Endometrial microvascular endothelial cells (primary cell): ENCODE measurements around the gene SMYD1. TPM values are rescaled to one million over a fixed set of nuclear protein-coding genes. Genes with fewer than 3 reads are reported as not detected.

Experiments used
- in situ Hi-C: cut with HindIII; loops from 2 replicates; pipeline ENCODE4 v1.10.0; 2017; ENCODE audit warnings: low sequenced_read_pairs, low pct_unique_long_range_greater_than_20kb; ENCODE audit errors: inconsistent ontology term
- total RNA-seq: library from RNA; depleted of rRNA; stranded (reverse); fragments of >200 nt; gene quantifications from one replicate; pipeline ENCODE4 v1.2.3, GENCODE V29; 2015; ENCODE audit errors: inconsistent ontology term

SMYD1 gene
- total RNA-seq, 1 donor from 2014 or later: not detected

GRCh38 chr2:88129313-88129959 lies 61.8 kb downstream of the SMYD1 start:
- in situ Hi-C loops: no loop called here

GRCh38 chr2:88131201-88131998 lies 63.8 kb downstream of the SMYD1 start:
- in situ Hi-C loops: no loop called here

GRCh38 chr2:88131999-88132368 lies 64.4 kb downstream of the SMYD1 start:
- in situ Hi-C loops: no loop called here

DNA sequence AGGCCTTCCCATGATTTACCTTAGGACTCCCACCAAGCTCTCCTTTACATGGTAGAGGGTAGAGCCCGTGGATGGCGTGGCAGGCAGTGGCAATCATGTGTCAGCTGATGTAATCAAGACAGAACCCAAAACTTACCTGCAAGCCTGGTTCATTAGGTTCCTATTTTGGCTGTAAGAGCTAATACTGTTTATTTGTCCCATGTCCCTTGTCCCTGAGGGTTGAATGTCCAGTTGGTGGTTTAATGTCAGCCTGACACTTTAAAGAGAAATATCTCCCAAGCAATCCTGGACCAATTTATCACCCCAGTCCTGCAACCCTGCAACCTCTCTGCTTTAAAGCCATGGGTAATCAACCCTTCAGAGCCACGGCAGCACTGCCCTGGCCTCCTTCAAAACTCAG lies 66.2 kb downstream of the SMYD1 start:
- in situ Hi-C loops: no loop called here

DNA sequence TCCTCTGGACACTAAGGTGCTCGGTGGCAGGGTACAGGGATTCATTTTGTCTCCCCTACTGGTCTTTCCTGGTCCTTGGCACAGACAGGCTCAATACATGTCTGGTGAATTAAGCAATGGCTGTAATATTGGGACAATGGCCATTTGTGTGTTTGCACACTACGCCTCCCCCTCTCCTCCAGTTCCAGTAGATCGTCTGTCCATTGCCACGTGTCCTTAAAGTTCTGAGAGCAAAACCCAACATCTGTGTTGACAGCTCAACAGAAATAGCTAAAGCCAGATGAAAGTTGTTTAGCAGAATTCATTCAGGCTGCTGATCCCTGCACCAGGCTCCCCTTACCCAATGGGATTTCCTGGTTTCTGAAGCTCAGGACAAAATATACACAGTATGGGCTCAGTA lies 69.2 kb downstream of the SMYD1 start:
- in situ Hi-C loops: no loop called here

- in situ Hi-C loops: no loop called here
Measured at GRCh38 chr2:88137833-88138232, 70.2 kb downstream of the SMYD1 start.

- in situ Hi-C loops: no loop called here
Measured at GRCh38 chr2:88139203-88139702, 71.6 kb downstream of the SMYD1 start.

- in situ Hi-C loops: no loop called here
Measured at GRCh38 chr2:88139804-88140203, 72.2 kb downstream of the SMYD1 start.

DNA sequence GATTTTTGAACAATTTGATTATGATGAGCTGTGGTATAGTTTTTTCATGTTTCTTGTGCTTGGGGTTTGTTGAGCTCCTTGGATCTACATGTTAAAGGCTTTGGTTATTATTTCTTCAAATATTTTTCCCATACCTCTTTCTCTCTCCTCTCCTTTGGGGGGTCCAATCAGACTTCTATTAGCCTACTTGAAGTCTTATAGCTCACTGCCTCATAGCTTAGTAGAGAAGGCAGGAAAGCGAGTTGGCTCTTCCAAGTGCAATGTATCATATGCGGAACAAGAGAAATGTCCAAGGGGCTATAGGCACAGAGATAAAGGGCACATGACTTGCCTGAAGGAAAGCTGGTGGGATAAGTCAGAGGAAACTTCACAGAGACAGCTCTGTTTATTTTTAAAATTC lies 74.3 kb downstream of the SMYD1 start:
- in situ Hi-C loops: no loop called here

GRCh38 chr2:88144271-88144670 lies 76.6 kb downstream of the SMYD1 start:
- in situ Hi-C loops: no loop called here

DNA sequence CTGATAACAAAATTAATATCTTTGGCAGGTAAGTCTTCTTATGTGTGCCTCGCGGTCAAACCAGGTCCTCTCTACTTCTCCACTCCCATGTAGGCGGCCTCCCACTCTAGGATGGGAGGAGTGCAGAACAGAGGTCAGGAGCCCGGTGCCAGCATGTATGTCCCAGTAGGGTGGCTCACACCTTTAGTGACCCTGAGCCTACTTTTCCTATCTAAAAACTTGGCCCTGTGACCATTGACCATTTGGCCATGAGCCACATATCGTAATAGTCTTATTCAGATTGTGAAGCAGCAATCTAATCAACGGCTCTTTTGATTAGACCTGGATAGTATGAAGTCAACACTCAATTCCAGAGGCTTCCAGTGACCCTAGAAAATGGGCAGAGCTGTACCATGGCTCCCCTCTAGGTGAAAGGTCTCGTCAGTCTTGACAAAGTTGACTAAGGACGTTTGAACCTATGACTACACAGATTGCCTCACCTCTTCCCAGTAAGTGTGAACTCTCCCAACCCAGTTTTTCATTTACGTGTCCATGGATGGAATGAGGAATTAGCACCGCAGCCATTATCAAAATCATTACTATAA lies 77.4 kb downstream of the SMYD1 start:
- in situ Hi-C loops: no loop called here

GRCh38 chr2:88146590-88146989 lies 79.0 kb downstream of the SMYD1 start:
- in situ Hi-C loops: no loop called here

DNA sequence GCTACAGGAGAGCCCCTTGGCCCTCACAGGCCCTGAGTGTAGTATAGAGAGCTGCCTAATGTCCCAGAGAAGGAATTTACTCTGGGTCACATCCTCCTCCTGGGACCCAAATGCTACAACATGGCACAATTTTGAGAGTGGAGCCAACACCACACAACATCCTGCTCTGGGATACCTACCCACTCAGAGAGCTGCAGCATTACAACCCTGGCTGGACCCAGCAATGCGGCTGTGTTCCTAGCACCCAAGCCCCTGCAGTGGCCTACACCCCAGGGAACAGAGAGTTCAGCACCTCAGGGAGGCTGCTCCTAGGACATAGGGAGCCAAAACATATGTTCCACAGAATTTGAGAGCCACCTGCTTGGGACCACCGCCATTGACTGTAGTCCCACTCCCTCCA lies 79.5 kb downstream of the SMYD1 start:
- in situ Hi-C loops: no loop called here

GRCh38 chr2:88148929-88149438 lies 81.4 kb downstream of the SMYD1 start:
- in situ Hi-C loops: no loop called here

- in situ Hi-C loops: no loop called here
Measured at GRCh38 chr2:88159481-88159880, 91.9 kb downstream of the SMYD1 start.

DNA sequence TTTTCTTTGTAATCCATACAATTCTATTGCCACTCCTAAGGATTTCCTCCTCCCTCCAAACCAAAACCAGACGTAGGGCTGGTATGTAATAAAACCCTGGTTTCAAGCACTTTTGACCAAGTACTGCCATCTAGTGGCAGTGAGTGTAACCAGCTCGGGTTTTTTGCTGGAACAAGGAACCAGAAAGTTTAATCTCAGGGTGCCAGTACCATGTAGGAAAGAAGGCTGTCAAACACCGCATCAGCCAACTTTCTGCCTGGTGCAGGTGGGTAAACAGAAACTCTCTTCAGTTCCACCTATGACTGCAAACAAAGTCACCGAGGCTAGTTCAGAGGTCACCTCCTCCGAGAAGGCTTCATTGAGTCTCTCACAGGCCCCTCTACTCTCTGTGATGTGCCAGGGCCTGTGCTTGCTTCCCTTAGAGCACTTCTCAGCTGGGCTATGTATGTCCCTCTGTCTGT lies 92.4 kb downstream of the SMYD1 start:
- in situ Hi-C loops: no loop called here

DNA sequence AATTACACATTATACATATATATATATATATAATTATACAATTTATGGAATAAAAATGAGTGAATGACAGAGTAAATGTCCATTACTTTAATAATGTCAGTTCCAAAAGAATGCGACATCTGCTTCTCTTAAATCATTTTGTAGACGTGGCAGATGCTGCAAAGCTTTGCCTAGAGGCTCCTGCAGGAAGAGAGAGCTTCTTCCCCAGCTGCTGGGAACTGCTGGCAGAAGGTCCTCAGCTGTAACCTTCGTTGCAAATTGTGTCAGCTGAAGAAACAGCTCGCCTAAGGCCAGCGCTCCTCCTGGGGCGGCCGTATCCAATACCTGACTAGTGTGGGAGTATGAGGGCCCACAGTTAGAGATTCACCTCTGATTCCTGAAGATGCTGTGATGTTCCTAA lies 92.9 kb downstream of the SMYD1 start:
- in situ Hi-C loops: no loop called here

DNA sequence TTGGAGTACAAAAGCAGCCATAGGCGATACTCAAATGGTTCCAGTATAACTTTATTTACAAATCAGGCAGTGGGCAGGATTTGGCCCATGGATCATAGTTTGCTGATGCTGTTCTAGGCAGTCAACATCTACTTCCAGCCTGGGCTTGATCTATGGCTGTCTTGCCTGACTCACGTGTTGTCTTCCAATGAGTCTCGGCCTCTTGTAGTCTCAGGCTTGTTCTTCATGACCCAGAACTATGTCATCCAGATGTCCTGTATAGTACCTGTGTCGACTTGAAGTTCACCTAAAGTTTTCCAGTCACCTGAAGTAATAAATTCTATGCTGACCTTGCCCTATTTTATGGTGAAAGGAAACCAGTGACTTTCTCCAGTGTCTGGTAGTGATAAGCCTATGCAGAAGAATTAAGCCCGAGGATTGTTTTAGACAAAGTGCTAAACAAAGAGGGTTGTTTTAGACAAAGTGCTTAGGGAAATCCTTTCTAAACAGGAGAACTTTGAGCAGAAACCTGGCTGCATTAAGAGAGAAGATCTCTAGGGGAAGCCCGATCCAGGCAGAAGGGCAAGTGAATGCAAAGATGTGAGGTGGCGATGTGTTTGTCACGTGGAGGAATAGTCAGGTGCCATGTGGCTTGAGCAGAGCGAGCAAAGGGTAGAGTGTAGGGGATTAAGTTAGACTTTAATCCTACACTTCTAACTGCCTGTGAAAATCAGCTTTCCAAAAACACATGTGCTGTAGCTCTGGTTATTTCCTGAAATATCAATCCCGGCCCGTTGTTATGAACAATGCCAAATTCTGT lies 94.0 kb downstream of the SMYD1 start:
- in situ Hi-C loops: no loop called here
